GM18505 (cell line): ENCODE data around the gene OSBPL6.
"Not testable (repeated sequence)": the region's sequence is repeated elsewhere in the genome, so short reads cannot be mapped to it uniquely, and the experiment has no call there.

ENCODE experiments used
- ATAC-seq: cut with Tn5 transposase; IDR thresholded peaks from one replicate; pipeline ENCODE4 v1.9.1; 2021; ENCODE audit not compliant: unreplicated experiment
- POLR2A ChIP-seq: IDR thresholded peaks from 4 replicates; pipeline ENCODE4 v1.6.1; 2011; ENCODE audit warnings: borderline replicate concordance; ENCODE audit not compliant: insufficient read depth, insufficient read length; ENCODE audit errors: extremely low read depth

The OSBPL6 gene

GRCh38 chr2:178191004-178191508, 3.3 kb upstream of the OSBPL6 start:
- no peak for ATAC-seq
- TF ChIP-seq POLR2A, result no peak

DNA sequence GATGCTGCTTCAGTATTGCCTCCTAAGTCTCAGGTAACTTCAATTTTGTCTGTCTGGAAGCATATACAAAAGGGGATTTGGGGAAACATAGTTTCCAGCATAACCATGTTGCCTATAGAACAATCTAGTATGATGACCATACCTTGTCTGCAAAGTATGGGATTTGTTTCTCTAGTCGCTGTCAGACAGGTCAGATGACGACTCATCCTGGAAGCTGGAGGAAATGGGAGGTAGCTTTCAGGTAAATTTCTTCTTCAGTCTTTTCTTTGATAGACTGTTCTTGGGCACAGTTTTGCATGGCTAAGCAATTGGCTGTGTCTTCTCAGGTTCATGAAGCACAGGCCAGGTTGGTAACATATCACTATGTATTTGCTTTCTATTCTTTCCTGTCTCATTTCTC, 2.8 kb upstream of the OSBPL6 start:
- no peak for TF ChIP-seq POLR2A
- ATAC-seq, result no peak

GRCh38 chr2:178193496-178193822, 853 bp upstream of the OSBPL6 start:
- ATAC-seq, result no peak
- TF ChIP-seq POLR2A, result no peak

- no peak for ATAC-seq
- TF ChIP-seq POLR2A, result no peak
Observed at GRCh38 chr2:178194600-178195389, 483 bp downstream of the OSBPL6 start.

GRCh38 chr2:178195390-178196166, 1.3 kb downstream of the OSBPL6 start:
- no peak for ATAC-seq
- TF ChIP-seq POLR2A, result no peak

DNA sequence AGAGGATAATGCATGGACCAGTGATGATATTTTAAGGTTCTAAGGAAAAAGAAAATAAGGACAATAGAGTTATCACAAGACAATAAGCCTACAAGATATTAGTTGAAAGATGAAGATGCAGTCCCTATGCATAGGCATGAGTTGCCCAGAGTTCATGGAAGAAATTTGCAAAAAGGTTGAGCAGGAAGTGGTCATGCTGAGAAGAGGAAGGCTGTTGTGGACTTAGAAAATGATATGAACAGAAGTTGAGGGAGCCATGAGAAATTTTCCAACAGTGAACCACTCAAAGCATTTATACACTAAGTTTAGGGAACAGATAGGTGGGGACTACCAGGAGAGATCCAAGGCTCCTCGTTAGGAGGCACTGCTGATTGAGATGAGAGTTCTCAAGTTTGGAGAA, 3.5 kb downstream of the OSBPL6 start:
- no peak for ATAC-seq
- no peak for TF ChIP-seq POLR2A

GRCh38 chr2:178198441-178198840, 4.1 kb downstream of the OSBPL6 start:
- not testable (repeated sequence) for ATAC-seq

DNA sequence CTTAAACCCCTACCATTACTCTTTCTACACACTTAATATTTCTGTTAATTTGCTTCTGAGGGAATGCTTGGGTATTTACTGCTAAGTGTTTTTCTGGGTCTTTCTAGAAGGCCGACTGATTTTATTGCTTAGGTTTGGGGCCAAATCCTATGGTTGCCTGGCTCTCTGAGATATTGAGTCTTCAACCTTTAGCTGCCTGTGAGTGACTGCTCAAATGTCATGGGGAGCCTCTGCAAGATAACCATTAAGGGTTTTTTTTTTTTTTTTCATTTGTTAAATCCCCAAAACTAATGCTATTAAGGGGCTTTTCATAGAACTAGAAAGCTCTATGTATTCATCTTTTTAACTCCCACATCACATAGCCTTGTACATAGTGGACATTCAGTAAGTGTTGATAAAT, 5.0 kb downstream of the OSBPL6 start:
- ATAC-seq, result no peak
- TF ChIP-seq POLR2A, result no peak

DNA sequence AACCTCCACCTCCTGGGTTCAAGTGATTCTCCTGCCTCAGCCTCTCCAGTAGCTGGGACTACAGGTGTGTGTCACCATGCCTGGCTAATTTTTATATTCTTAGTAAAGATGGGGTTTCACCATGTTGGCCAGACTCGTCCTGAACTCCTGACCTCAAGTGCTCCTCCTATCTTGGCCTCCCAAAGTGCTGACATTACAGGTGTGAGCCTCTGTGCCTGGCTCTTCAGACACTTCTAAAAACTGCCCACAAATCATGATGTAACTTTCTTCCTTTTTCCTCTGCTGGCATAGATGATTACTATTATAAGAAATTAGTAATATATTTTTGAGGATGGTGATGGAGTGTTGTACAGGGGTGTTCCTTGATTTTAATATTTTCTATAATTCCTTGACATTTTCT, 6.0 kb downstream of the OSBPL6 start:
- no peak for ATAC-seq
- no peak for TF ChIP-seq POLR2A

GRCh38 chr2:178202927-178203326, 8.6 kb downstream of the OSBPL6 start:
- no peak for ATAC-seq

DNA sequence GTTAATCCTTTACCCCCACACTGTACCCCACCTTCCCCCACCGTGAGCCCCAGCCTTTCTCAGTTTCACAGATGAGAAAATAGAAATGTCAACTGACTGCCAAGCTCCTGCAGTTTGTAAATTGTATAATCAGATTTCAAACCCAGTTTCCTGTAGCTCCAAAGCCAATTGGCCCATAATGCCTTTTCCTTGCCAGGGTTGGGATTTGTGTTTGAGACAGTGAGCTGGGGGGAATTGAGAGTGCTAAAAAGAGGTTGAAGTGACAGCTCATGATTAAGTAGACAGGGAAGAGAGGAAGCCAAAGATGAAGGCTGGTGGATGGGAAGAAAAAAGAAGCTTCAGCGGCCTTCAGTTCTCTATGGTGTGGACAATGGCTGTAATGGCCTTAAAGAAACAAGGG, 10.7 kb downstream of the OSBPL6 start:
- no peak for TF ChIP-seq POLR2A
- no peak for ATAC-seq

More at GRCh38 chr2:178202927-178203326, 8.6 kb downstream of the OSBPL6 start:
- TF ChIP-seq POLR2A, result no peak

DNA sequence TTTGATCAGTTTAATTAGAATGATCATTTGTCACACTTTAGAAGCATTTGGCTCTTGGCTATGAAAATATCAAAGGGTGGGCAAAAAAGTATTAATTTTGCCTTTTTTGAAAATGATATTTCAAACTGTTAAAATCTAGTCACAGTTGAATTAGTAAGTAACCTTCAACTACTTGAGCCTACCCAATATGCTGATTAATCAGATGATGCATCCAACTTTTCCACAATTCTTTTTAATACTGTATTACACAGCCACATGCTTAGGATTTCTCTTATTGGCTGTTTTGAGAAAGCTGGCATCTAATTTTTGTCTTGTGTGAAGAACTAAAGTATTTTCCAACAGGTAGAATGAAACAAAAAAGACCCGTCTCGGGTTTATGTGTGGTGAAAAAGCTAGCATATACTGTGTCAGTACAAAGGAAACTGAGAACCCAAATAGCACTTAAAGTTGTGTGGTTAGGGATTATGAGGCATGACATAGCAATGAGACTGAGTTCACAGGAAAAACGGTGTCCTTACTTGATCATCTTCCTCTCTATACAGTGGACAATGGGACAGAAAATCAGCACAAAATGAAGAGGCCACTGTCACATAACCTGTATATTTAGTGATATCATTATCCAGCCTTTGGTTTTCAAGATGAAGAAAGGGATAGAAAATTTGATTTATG, 11.7 kb downstream of the OSBPL6 start:
- TF ChIP-seq POLR2A, result no peak
- ATAC-seq, result no peak

DNA sequence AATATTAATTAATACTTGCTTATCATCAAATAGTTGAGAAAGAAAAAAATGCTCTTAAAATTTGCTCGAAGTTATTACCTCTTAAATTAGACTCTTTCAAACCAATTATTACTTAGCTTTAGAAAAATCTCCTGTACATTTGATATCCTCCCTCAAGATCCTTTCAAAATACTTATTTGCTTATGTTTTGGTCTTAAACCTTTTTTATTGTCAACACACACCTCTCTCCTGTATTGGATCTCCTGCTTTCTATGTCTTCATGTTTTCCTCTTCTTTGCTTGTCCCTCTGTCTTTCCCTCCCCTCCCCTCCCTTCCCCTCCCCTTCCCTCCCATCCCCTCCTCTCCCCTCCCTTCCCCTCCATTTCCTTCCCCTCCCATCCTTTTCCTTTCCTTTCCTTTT, 14.0 kb downstream of the OSBPL6 start:
- no peak for ATAC-seq

DNA sequence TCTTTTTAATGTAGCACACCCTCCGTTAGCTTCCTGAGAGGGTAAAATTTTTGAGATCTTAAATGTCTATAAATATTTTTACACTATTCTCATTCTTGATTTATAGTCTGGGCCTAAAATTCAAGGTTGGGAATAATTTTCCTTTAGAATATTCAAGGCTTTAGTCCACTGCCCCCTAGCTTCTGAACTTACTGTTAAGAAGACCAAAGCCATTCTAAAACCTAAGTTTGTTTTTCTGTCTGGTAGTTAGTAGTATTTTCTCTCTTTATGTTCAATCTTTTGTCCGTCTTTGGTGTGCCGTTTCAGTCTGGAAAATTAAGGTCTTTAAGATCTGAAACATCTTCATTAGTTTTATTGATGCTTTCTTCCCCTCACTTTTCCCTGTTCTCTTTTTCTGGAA, 14.5 kb downstream of the OSBPL6 start:
- no peak for ATAC-seq
- no peak for TF ChIP-seq POLR2A

More for the DNA sequence above, 14.0 kb downstream of the OSBPL6 start:
- no peak for TF ChIP-seq POLR2A

DNA sequence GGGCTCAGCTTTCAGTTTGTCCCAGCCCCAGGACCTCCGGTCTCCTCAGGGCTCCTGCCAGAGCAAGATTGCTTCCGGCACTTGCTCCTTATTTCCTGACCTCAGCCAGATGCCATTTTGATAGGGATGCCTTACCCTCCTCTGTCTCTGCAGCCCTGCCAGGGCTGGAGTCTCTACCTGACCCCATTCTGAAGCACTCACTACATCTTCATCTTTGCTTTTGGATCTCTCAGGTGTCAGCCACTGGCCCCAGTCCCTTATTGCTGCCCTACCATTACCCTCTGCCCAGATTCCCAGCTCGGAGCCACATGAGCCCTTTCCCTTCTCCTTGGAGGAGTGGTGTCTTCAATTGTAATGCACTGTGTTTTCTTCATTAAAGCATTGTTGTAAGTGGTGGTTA, 17.1 kb downstream of the OSBPL6 start:
- TF ChIP-seq POLR2A, result no peak
- no peak for ATAC-seq
